Prostate gland (tissue), 2 donors: Measurements from ENCODE around the gene OR4D2. TPM values are rescaled to one million over a fixed set of nuclear protein-coding genes. Genes with fewer than 3 reads are reported as not detected.
"Not testable (repeated sequence)": the region's sequence is repeated elsewhere in the genome, so short reads cannot be mapped to it uniquely, and the experiment has no call there.

Source experiments
- DNase-seq: peaks from one replicate; pipeline ENCODE4 v3.0.0-alpha.2; 2019; ENCODE audit warnings: low spot score
- H3K27ac ChIP-seq, 2 donors: fragments of 200-600 bp; sonication (generic); 2 replicates each; pipeline ENCODE4 v1.5.1; 2017 to 2019
- H3K27me3 ChIP-seq: fragments of 200-600 bp; sonication (generic); replicated peaks from 2 replicates; pipeline ENCODE4 v1.5.1; 2019; ENCODE audit not compliant: insufficient read depth
- H3K36me3 ChIP-seq, 2 donors: fragments of 200-600 bp; sonication (generic); 1 replicate in 1 of 2; 2 replicates in 1 of 2; pipeline versions ENCODE4 v1.5.1 to v1.8.1; 2017 to 2019
- H3K4me1 ChIP-seq: fragments of 200-600 bp; sonication (generic); replicated peaks from 2 replicates; pipeline ENCODE4 v1.5.1; 2019
- H3K4me3 ChIP-seq, 2 donors: fragments of 200-600 bp; sonication (generic); 2 replicates each; pipeline ENCODE4 v1.5.1; 2017 to 2019
- H3K9me3 ChIP-seq: fragments of 200-600 bp; sonication (generic); 2 replicates; pipeline ENCODE4 v1.5.1; 2017
- CTCF ChIP-seq, 4 experiments: fragments of 200-600 bp in 2 of 4; fragments of 450-650 bp in 2 of 4; sonication (generic) in 2 of 4; IDR thresholded peaks; 1 replicate in 3 of 4; 2 replicates in 1 of 4; pipeline ENCODE4 v1.5.1; 2016 to 2019; ENCODE audit warnings: antibody characterized with exemption in 4 of 4, mild to moderate bottlenecking in 2 of 4, moderate library complexity in 2 of 4
- POLR2A ChIP-seq: fragments of 450-650 bp; IDR thresholded peaks from one replicate; pipeline ENCODE4 v1.6.1; 2016; ENCODE audit warnings: antibody characterized with exemption, mild to moderate bottlenecking
- POLR2AphosphoS5 ChIP-seq: sonication (generic); formaldehyde crosslinking; IDR thresholded peaks from one replicate; pipeline ENCODE4 v1.6.1; 2017; ENCODE audit warnings: antibody characterized with exemption
- WGBS: methylation state at CpG from one replicate; pipeline ENCODE4 v1.1.5; 2018; 5-methylcytosine and 5-hydroxymethylcytosine counted together
- intact Hi-C: fragments of 100-400 bp; cut with DNase I; formaldehyde crosslinking; loops from one replicate; pipeline ENCODE4 v1.14.2; 2022
- total RNA-seq, 2 donors: library from RNA; depleted of rRNA; stranded (reverse); fragments of >200 nt; gene quantifications; one replicate each; pipeline ENCODE4 v1.1.0, GENCODE V29; 2016

Gene OR4D2
- total RNA-seq, 2 donors from 2014 or later: not detected

GRCh38 chr17:58127846-58128245 lies 38.9 kb upstream of the OR4D2 start:
- Histone ChIP-seq H3K4me1 (no peaks in the 10 kb centered on the region), H3K36me3 (no peaks in the 10 kb centered on the region), H3K9me3 (no peaks in the 10 kb centered on the region), H3K4me3 (no peak overlapping the region), H3K27me3 (no peaks in the 10 kb centered on the region), H3K27ac (no peak overlapping the region)
- no peak for TF ChIP-seq POLR2AphosphoS5
- no peak for TF ChIP-seq POLR2A
- no peak for TF ChIP-seq CTCF (IDR thresholded peaks at IDR 0.05)
- no peak for DNase-seq
- 42% methylated on average over 1 of the region's 1 CpG for WGBS
- intact Hi-C loops: no loop called here

- H3K27ac ChIP-seq, DNase-seq, H3K9me3 ChIP-seq, H3K27me3 ChIP-seq, intact Hi-C loops, H3K4me1 ChIP-seq, H3K36me3 ChIP-seq, H3K4me3 ChIP-seq: not testable (repeated sequence)
- WGBS: 97% methylated on average over 5 of the region's 5 CpGs
Measured at GRCh38 chr17:58132697-58133096, 34.1 kb upstream of the OR4D2 start.

- H3K36me3 ChIP-seq: no peaks in the 10 kb centered on the region
- no peak for TF ChIP-seq CTCF (IDR thresholded peaks at IDR 0.05)
- no peak for TF ChIP-seq POLR2A
- no peak for TF ChIP-seq POLR2AphosphoS5
- H3K4me1 ChIP-seq: no peaks in the 10 kb centered on the region
- DNase-seq: no peak
- WGBS: 24% methylated on average over 8 of the region's 8 CpGs
- intact Hi-C loops: no loop called here
- no peaks in the 10 kb centered on the region for H3K27me3 ChIP-seq
- H3K27ac ChIP-seq: no peak overlapping the region
- H3K9me3 ChIP-seq: no peaks in the 10 kb centered on the region
- no peak overlapping the region for H3K4me3 ChIP-seq
Measured at GRCh38 chr17:58136669-58137279, 30.0 kb upstream of the OR4D2 start.

GRCh38 chr17:58141505-58141904 lies 25.3 kb upstream of the OR4D2 start:
- TF ChIP-seq POLR2A (no peak), CTCF (IDR thresholded peaks at IDR 0.05) (no peak), POLR2AphosphoS5 (no peak)

GRCh38 chr17:58143335-58143734 lies 23.4 kb upstream of the OR4D2 start:
- intact Hi-C loops, H3K27ac ChIP-seq, H3K36me3 ChIP-seq, H3K9me3 ChIP-seq, H3K4me3 ChIP-seq, H3K4me1 ChIP-seq, DNase-seq, H3K27me3 ChIP-seq: not testable (repeated sequence)
- 85% methylated on average over 4 of the region's 4 CpGs for WGBS

More at GRCh38 chr17:58141505-58141904, 25.3 kb upstream of the OR4D2 start:
- H3K36me3 ChIP-seq: no peaks in the 10 kb centered on the region
- no peaks in the 10 kb centered on the region for H3K4me1 ChIP-seq
- no peaks in the 10 kb centered on the region for H3K9me3 ChIP-seq
- no peaks in the 10 kb centered on the region for H3K27me3 ChIP-seq
- no peak overlapping the region for H3K27ac ChIP-seq
- WGBS: 67% methylated on average over 5 of the region's 5 CpGs
- intact Hi-C loops: no loop called here
- DNase-seq: no peak
- no peak overlapping the region for H3K4me3 ChIP-seq

- Histone ChIP-seq H3K27ac (no peak overlapping the region), H3K27me3 (no peaks in the 10 kb centered on the region), H3K4me1 (no peaks in the 10 kb centered on the region), H3K36me3 (no peaks in the 10 kb centered on the region), H3K9me3 (no peaks in the 10 kb centered on the region), H3K4me3 (no peak overlapping the region)
- intact Hi-C loops: no loop called here
- DNase-seq: no peak
- TF ChIP-seq POLR2AphosphoS5 (no peak), POLR2A (no peak), CTCF (IDR thresholded peaks at IDR 0.05) (no peak)
- 100% methylated on average over 1 of the region's 1 CpG for WGBS
Measured at GRCh38 chr17:58144801-58145200, 22.0 kb upstream of the OR4D2 start.
